HCT116 (cell line): ENCODE measurements around the gene ZMYND10. TPM values are rescaled to one million over a fixed set of nuclear protein-coding genes. Genes with fewer than 3 reads are reported as not detected.

Source experiments
- ATAC-seq: fragments of 200-7000 bp; cut with Tn5 transposase; 2 replicates; pipeline ENCODE4 v1.9.1; 2020; ENCODE audit warnings: mild to moderate bottlenecking, moderate library complexity
- BruUV-seq: library from RNA; stranded (reverse); fragments of 400-500 nt; replicated peaks from 2 replicates; lab custom pipeline; 2021; lab: Mats Ljungman, UMichigan
- CTCF ChIA-PET: fragments of 300-600 bp; sonication (Branson Sonifier 250); formaldehyde crosslinking; loops from one replicate; lab custom pipeline; 2021; ENCODE audit warnings: antibody characterized with exemption; lab: Charles Lee
- POLR2A ChIA-PET: fragments of 300-600, 350-600 bp; sonication (Branson Sonifier 250); formaldehyde crosslinking; loops from one replicate; lab custom pipeline; 2021; ENCODE audit warnings: antibody characterized with exemption; lab: Charles Lee
- RAD21 ChIA-PET, 2 experiments: fragments of 300-600 bp; sonication (Branson Sonifier 250); formaldehyde crosslinking; loops; one replicate each; lab custom pipeline; 2023; ENCODE audit warnings: low total read pairs in 2 of 2; ENCODE audit not compliant: uncharacterized antibody in 2 of 2, unreplicated experiment in 2 of 2, low non-redundant PET in 1 of 2; lab: Charles Lee
- DNase-seq: peaks from one replicate; pipeline ENCODE4 v3.0.0-alpha.2; 2010; ENCODE audit warnings: low read depth, low spot score
- H2AFZ ChIP-seq: fragments of 200-600 bp; shearing (Covaris generic), sonication (generic); 2 replicates; pipeline ENCODE4 v1.6.1; 2017; ENCODE audit warnings: low read depth, mixed run types, mixed read lengths, antibody characterized with exemption, low read length; ENCODE audit not compliant: poor library complexity, severe bottlenecking
- H3K27ac ChIP-seq: 2 replicates; pipeline ENCODE4 v1.5.1; 2012; ENCODE audit warnings: low read depth, low read length
- H3K27me3 ChIP-seq: fragments of 200-600 bp; sonication (generic); 2 replicates; pipeline ENCODE4 v1.6.1; 2016; ENCODE audit warnings: mixed run types, low read length, mixed read lengths; ENCODE audit not compliant: insufficient read depth
- H3K36me3 ChIP-seq, 2 experiments: fragments of 200-500 bp in 1 of 2; fragments of 200-600 bp in 1 of 2; sonication (Bioruptor generic) in 1 of 2; sonication (generic) in 1 of 2; 2 replicates each; pipeline versions ENCODE4 v1.5.1 to v1.6.1; 2014 to 2016; ENCODE audit warnings: low read length in 2 of 2, inconsistent platforms in 1 of 2, mixed read lengths in 1 of 2, mixed run types in 1 of 2; ENCODE audit not compliant: insufficient read depth in 2 of 2, control insufficient read depth in 1 of 2
- H3K4me1 ChIP-seq, 2 experiments: fragments of 200-600 bp in 1 of 2; sonication (generic) in 1 of 2; 2 replicates each; pipeline versions ENCODE4 v1.5.1 to v1.6.1; 2012 to 2017; ENCODE audit warnings: low read length in 2 of 2, inconsistent platforms in 1 of 2, mild to moderate bottlenecking in 1 of 2, mixed read lengths in 1 of 2, mixed run types in 1 of 2, moderate library complexity in 1 of 2; ENCODE audit not compliant: insufficient read depth in 2 of 2, control insufficient read depth in 1 of 2
- H3K4me2 ChIP-seq: fragments of 200-600 bp; sonication (generic); 2 replicates; pipeline ENCODE4 v1.6.1; 2017; ENCODE audit warnings: mixed run types, low read length, mixed read lengths
- H3K4me3 ChIP-seq, 2 experiments: fragments of 200-600 bp in 1 of 2; sonication (generic) in 1 of 2; replicated peaks in 1 of 2; 2 replicates each; pipeline ENCODE4 v1.5.1; 2011 to 2016; ENCODE audit warnings: low read length in 2 of 2, control low read depth in 1 of 2, low read depth in 1 of 2, mild to moderate bottlenecking in 1 of 2, mixed read lengths in 1 of 2, mixed run types in 1 of 2
- H3K79me2 ChIP-seq: fragments of 200-600 bp; sonication (generic); 2 replicates; pipeline ENCODE4 v1.6.1; 2017; ENCODE audit warnings: mild to moderate bottlenecking, mixed run types, low read length, moderate library complexity, mixed read lengths; ENCODE audit not compliant: insufficient read depth
- H3K9ac ChIP-seq: fragments of 200-600 bp; sonication (generic); 2 replicates; pipeline ENCODE4 v1.6.1; 2016; ENCODE audit warnings: low read length, mixed read lengths
- H3K9me2 ChIP-seq: fragments of 200-600 bp; sonication (generic), shearing (Covaris generic); 2 replicates; pipeline ENCODE4 v1.6.1; 2017; ENCODE audit warnings: mixed run types, mild to moderate bottlenecking, moderate library complexity; ENCODE audit not compliant: insufficient read depth
- H3K9me3 ChIP-seq, 2 experiments: fragments of 200-500 bp in 1 of 2; fragments of 200-600 bp in 1 of 2; sonication (Bioruptor generic) in 1 of 2; sonication (generic) in 1 of 2; 2 replicates each; pipeline ENCODE4 v1.6.1; 2014 to 2017; ENCODE audit warnings: low read length in 2 of 2, mixed read lengths in 2 of 2, inconsistent platforms in 1 of 2, low read depth in 1 of 2, mild to moderate bottlenecking in 1 of 2, mixed run types in 1 of 2, moderate library complexity in 1 of 2; ENCODE audit not compliant: control insufficient read depth in 1 of 2, insufficient read depth in 1 of 2
- H4K20me1 ChIP-seq: fragments of 200-600 bp; sonication (generic), shearing (Covaris generic); 2 replicates; pipeline ENCODE4 v1.6.1; 2017; ENCODE audit warnings: mixed run types, mild to moderate bottlenecking, moderate library complexity; ENCODE audit not compliant: insufficient read depth
- CBX3 ChIP-seq: IDR thresholded peaks from 2 replicates; pipeline ENCODE4 v1.6.1; 2012; ENCODE audit warnings: low read depth
- EGR1 ChIP-seq: IDR thresholded peaks from 2 replicates; pipeline ENCODE4 v1.6.1; 2012; ENCODE audit warnings: low read depth
- EZH2phosphoT487 ChIP-seq: fragments of 200-600 bp; IDR thresholded peaks from 2 replicates; pipeline ENCODE4 v1.6.1; 2018; ENCODE audit warnings: antibody characterized with exemption, borderline replicate concordance
- FOSL1 ChIP-seq: IDR thresholded peaks from 2 replicates; pipeline ENCODE4 v1.6.1; 2012; ENCODE audit warnings: low read depth
- JUND ChIP-seq: IDR thresholded peaks from 2 replicates; pipeline ENCODE4 v1.6.1; 2012
- MAX ChIP-seq: IDR thresholded peaks from 2 replicates; pipeline ENCODE4 v1.6.1; 2012
- REST ChIP-seq: IDR thresholded peaks from 2 replicates; pipeline ENCODE4 v1.6.1; 2012; ENCODE audit warnings: low read depth
- TCF7L2 ChIP-seq: IDR thresholded peaks from 2 replicates; pipeline ENCODE4 v1.7.0; 2011; ENCODE audit warnings: borderline replicate concordance, inconsistent platforms; ENCODE audit not compliant: insufficient read depth, insufficient read length; ENCODE audit errors: extremely low read depth
- intact Hi-C: fragments of 100-400 bp; cut with micrococcal nuclease; formaldehyde crosslinking; loops from 2 replicates; pipeline ENCODE4 v1.10.0; 2022
- total RNA-seq: library from RNA; stranded (reverse); gene quantifications from one replicate; pipeline ENCODE4 v1.2.1, GENCODE V29; 2021; ENCODE audit not compliant: unreplicated experiment
- TF ChIP-seq, protein P1 (sequence below): IDR thresholded peaks from 2 replicates; pipeline ENCODE4 v1.6.1; 2011; ENCODE audit warnings: mild to moderate bottlenecking, low read length, moderate library complexity; ENCODE audit not compliant: insufficient replicate concordance; ENCODE audit errors: extremely low read depth
- TF ChIP-seq, protein P2 (sequence below): IDR thresholded peaks from 2 replicates; pipeline ENCODE4 v1.6.1; 2012

Gene ZMYND10
- total RNA-seq, 1 experiment from 2014 or later = 3.3 TPM

DNA sequence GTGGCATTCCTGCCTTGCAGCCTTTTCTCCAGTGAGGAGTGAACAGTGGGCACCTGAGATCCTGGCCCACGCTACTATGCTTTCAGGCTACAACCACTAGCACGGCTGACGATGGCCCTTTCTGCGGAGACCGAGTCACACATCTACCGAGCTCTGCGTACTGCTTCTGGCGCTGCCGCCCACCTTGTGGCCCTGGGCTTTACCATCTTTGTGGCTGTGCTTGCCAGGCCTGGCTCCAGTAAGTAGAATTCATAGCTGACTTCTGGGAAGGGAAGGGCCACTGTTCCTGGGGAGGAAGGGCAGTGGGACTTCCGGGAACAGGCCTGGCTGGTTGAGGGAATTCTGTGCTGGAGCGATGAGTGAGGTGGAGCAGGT is 5.8 kb upstream of the ZMYND10 start:
- H3K27me3 ChIP-seq = no peaks in the 10 kb centered on the region
- peaks cover 7 to 31% of the 10 kb centered on the region in 2 experiments; a peak in 2 of 4 replicates for H3K36me3 ChIP-seq
- no TSS peak for BruUV-seq
- H3K9ac ChIP-seq = peak overlapping the region; percentile 72
- H3K4me1 ChIP-seq = peaks cover 3 to 35% of the 10 kb centered on the region in 2 experiments; a peak in 3 of 4 replicates
- H3K9me3 ChIP-seq = no peaks in the 10 kb centered on the region
- CTCF ChIA-PET = no interaction called here
- ATAC-seq = peak; percentile 3; the same call in 1 of the 2 replicates
- no peaks in the 10 kb centered on the region for H3K9me2 ChIP-seq
- TF ChIP-seq MAX (no peak), REST (no peak), CBX3 (no peak), TCF7L2 (no peak), EZH2phosphoT487 (no peak), FOSL1 (no peak), JUND (no peak), EGR1 (no peak)
- TF ChIP-seq, protein P1, sequence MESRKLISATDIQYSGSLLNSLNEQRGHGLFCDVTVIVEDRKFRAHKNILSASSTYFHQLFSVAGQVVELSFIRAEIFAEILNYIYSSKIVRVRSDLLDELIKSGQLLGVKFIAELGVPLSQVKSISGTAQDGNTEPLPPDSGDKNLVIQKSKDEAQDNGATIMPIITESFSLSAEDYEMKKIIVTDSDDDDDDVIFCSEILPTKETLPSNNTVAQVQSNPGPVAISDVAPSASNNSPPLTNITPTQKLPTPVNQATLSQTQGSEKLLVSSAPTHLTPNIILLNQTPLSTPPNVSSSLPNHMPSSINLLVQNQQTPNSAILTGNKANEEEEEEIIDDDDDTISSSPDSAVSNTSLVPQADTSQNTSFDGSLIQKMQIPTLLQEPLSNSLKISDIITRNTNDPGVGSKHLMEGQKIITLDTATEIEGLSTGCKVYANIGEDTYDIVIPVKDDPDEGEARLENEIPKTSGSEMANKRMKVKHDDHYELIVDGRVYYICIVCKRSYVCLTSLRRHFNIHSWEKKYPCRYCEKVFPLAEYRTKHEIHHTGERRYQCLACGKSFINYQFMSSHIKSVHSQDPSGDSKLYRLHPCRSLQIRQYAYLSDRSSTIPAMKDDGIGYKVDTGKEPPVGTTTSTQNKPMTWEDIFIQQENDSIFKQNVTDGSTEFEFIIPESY = no peak
- TF ChIP-seq, protein P2, sequence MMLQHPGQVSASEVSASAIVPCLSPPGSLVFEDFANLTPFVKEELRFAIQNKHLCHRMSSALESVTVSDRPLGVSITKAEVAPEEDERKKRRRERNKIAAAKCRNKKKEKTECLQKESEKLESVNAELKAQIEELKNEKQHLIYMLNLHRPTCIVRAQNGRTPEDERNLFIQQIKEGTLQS = no peak
- peak overlapping the region; percentile 70 for H3K27ac ChIP-seq
- RAD21 ChIA-PET = no interaction called here
- no peaks in the 10 kb centered on the region for H4K20me1 ChIP-seq
- no peak for DNase-seq
- peaks cover 32% of the 10 kb centered on the region for H3K79me2 ChIP-seq
- intact Hi-C loops = loop anchor here (1.0 to 10.0 kb wide), 2 partner anchors 8 to 1033 kb away; partner anchors contain the start of genes MANF and TMEM115
- peak overlapping the region; percentile 73 to 83 for H3K4me3 ChIP-seq
- peak overlapping the region; percentile 91 for H3K4me2 ChIP-seq
- H2AFZ ChIP-seq = no peak overlapping the region
- POLR2A ChIA-PET = interaction anchor here (0.6 to 2.2 kb wide), 4 partner anchors 11 to 76 kb away, joined by 3 to 21 read pairs (median 7); partner anchors contain the start of genes RASSF1 and TUSC2
